AG08395 (cell line): Measurements from ENCODE around the gene DUT.

Source experiments
- DNase-seq: peaks from one replicate; pipeline ENCODE4 v3.0.0; 2012; ENCODE audit warnings: mixed read lengths, low spot score

Gene DUT

DNA sequence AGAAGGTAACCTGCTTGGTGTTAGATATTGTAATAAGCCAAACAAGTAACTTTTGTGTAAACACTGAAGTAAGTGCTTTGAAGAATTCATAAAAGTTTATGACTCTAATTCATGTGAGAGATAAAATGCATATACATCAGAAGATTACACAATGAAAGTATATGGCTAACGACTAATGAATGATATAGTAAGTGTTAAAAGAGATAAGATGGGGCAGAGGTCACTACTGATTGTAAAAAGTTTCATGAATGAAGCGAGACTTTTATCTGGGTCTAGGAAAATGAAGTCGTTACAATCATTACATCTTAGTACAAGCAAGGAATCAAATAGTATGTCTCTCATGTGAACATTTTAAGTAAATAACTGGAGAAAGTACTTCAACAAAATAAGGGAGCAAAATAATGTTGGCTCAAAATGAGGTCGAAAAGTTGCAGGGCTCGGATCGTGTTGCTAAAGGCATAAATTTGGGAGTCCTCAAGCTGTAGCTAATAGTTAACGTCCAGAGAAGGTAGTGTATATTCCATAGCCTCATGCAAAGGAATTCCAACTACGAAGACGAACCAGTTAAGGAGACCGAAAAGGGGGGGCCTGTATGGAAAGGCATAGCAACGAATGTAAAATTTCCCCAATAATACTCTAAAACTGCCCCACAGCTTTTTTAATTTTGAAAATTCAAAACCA lies 984 bp upstream of the DUT start:
- DNase-seq, result peak; percentile 12

DNA sequence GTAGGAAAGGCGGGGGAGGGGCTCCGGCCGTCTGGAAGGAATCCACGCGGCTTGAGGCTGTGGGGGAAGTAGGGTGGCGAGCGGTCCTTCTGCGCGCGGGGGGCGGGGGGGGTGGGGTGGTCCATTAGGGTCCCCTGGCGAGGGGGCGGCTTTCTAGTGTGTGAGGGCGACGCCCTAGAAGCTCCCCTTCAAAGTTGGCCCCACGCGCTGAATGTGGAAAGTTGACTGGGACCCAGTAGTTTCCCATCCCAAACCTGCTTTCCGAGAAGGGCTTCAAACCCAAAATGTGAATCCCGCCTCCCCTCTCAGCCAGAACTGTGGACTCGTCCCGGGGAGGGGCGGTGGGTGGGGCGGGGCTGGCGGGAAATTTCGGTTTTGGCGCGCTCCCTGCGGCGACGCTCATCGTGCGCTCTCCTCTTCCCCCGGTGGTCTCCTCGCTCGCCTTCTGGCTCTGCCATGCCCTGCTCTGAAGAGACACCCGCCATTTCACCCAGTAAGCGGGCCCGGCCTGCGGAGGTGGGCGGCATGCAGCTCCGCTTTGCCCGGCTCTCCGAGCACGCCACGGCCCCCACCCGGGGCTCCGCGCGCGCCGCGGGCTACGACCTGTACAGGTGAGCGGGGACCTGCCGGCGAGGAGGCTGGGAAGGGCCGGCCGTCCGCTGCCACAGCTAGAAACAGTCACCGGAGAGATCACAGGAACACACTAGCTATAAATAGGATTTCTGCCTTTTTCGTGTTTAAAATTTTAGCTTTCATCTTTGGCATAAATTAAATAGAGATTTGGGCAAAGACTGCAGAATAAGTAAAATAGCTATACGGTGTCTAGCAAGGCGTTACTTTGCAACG lies 790 bp downstream of the DUT start:
- DNase-seq, result peak; percentile 88

DNA sequence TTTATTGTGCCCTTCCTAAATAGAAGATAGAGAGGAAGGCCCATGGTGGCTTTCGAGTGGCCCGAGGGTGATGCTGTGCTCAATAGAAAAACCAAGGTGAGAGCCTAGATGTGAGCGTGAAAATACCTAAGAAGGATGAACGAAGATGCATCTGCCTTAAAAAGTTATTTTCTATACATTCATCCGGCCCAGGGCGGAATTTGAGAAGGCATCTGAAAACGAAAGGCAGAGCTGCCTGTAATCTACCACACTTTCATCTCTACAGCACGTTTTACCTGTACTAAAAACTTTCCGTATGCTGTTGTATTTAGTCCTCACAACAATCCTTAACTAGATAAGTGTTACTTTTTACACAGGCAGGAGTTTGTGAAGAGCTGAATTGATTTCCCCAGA lies 1.4 kb downstream of the DUT start:
- no peak for DNase-seq

DNA sequence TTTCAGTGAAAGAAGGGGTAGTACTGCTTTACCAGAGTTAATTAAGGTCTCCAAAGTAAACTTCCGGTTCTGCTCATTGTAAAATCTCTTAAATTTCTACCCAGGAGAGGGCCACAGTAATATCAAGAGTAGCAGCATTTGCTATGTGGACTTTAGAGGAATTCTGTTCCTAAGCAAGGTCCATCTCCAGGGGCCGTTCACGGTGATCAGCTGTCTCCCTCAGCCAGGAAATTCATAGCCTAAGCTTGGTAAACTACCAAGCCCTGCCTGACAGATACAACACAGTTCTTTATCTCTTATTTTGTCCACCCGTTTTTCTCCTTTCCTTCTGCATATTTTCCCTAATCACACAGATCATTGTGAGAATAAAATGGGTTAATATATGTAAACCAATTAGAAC lies 2.3 kb downstream of the DUT start:
- no peak for DNase-seq

DNA sequence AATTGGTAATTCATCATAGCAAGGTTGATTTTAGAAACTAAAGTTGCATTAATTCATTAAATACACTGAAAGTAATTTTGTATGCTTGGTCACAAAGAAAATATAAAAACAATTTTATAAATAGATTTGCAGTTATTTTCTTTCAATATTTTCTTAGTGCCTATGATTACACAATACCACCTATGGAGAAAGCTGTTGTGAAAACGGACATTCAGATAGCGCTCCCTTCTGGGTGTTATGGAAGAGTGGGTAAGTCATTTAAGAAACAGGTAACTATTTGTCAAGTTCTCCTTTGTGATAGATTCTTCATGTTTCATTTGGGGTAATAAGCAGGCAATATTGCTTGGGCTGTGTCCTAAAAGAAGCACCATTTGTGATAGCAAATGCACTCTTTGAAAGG lies 3.0 kb downstream of the DUT start:
- no peak for DNase-seq

GRCh38 chr15:48336940-48337339 lies 5.7 kb downstream of the DUT start:
- no peak for DNase-seq

- no peak for DNase-seq
These were observed 6.4 kb downstream of the DUT start for GRCh38 chr15:48337607-48338006.

DNA sequence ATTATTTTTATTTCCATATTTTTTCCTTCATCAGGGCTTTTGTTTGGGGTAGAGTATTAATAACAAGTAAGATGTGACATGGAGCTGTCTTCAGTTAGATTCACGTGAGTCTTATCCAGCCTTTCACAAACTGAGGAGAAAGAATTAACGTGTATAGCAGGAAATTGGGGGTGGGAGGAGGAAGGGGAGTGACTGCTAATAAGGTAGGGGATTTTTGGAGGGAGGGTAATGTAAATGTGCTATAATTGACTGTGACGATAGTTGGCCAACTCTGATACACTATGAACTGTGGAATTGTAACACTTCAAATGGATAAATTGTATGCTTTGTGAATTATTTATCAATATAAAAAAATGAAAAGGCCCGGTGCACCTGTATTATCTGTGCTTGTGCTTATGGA lies 8.9 kb downstream of the DUT start:
- no peak for DNase-seq

- DNase-seq, result no peak
These were observed 12.6 kb downstream of the DUT start for GRCh38 chr15:48343865-48344264.

GRCh38 chr15:48345516-48345915 lies 14.3 kb downstream of the DUT start:
- no peak for DNase-seq

DNA sequence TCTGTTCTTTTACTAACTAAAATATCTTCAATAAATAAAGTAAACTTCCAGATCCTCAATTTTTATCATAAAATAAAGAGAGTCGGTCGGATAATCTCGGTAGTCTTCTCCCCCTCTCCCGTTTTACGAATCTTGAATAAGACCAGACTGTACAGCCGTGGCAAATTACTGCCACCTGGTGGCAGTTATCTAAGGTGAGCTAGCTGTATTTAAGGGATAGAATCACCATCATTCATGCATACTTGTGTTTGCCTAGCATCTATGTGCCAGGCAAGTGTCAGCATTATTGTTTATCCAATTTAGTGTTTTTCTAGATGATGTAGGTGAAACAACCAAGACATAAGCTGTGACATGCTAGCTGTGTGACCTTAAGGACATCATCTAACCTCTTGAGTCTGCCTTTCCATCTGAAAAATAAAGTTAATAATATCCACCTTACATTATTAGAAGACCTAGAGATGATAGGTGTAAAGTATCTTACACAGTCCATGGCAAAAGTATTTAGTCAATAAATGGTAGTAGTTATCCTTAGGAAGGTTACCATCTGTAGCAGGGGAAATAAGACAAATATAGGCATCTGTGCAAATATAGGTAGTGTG lies 21.3 kb downstream of the DUT start:
- DNase-seq, result peak; percentile 50

- DNase-seq, result no peak
These were observed 23.6 kb downstream of the DUT start for GRCh38 chr15:48354694-48355303.

DNA sequence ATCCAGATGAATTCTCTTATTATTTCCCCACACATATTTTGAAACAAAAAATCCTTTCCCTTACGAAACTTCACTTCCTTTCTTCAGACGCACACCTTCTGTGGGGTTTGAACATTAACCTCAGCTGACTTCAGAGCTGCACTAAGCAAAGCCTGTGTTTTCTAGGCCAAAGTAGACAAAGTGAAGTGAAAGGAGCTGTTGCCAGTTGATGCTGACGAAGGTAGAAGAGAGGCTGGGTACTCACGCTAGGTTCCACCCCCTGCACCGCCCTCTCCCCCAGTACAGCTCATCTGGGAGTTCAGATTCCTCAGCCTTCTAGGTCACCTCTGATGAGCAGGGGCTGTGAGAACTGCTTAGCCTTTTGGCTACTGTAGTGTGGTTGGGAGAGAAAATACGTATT lies 24.1 kb downstream of the DUT start:
- no peak for DNase-seq

- DNase-seq, result peak; percentile 45
These were observed 27.3 kb downstream of the DUT start for GRCh38 chr15:48358229-48359152.

DNA sequence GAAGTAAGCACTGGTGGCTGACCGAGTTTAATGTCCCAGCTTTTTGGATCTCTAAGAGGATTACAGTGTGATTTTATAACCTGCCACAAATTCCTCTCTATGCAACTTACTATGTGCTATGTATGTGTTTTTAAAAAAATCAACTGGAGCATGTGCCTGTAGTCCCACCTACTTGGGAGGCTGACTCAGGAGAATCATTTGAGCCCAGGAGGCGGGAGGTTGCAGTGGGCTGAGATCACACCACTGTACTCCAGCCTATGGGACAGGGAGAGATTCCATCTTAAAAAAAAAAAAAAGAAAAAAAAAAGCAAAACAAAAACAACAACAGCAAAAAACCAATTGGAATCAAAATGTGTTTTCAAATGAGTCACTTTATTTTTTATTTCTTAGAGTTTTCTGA lies 29.6 kb downstream of the DUT start:
- no peak for DNase-seq

GRCh38 chr15:48361685-48362084 lies 30.5 kb downstream of the DUT start:
- DNase-seq, result no peak

GRCh38 chr15:48363474-48363873 lies 32.2 kb downstream of the DUT start:
- DNase-seq, result no peak

DNA sequence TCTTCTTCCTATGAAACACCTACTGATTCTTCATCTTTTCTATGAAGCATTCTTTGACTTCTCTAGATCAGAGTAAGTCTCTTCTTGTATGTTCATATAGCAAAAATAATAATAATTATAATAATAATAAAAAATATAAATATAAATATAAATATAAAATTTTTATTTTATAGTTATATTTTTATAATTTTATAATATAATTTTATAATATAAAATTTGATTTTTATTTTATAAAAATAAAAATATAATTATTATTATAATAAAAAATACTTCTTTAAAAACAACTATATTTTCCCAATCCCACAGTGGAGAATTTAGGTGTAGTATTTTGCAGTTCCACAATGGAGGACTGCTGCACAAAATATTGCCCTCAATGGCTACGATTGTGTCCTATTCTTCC lies 34.3 kb downstream of the DUT start:
- no peak for DNase-seq

GRCh38 chr15:48366584-48367312 lies 35.5 kb downstream of the DUT start:
- DNase-seq, result no peak

DNA sequence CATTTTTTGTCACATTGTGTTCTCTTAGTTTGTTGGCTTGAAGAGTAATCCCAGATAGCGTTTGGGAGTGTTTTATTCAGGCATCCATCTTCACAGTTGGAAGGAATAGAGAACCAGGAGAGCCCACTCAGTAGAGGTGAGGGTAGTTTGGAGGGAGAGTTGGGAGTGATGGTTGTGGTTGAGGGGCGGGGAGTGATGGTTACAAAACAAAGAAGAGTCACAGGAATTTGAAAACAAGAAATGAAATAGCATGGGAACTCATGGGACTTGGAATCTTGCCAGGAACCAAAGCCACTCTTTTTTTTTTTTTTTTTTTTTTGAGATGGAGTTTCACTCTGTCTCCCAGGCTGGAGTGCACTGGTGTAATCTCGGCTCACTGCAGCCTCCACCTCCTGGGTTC lies 36.3 kb downstream of the DUT start:
- peak; percentile 44 for DNase-seq

- DNase-seq, result peak; percentile 47
These were observed 39.2 kb downstream of the DUT start for GRCh38 chr15:48370460-48370859.
